Gastrocnemius medialis (tissue), 4 donors: ENCODE measurements around the gene SYCP2.

ENCODE experiments used
- POLR2A ChIP-seq, 2 donors: fragments of 450-650 bp; IDR thresholded peaks; one replicate each; pipeline ENCODE4 v1.6.1; 2017; ENCODE audit warnings: antibody characterized with exemption in 2 of 2, mild to moderate bottlenecking in 2 of 2, moderate library complexity in 2 of 2
- TF ChIP-seq, protein P1 (sequence below), 5 experiments: fragments of 450-650 bp in 3 of 5; fragments of 200-600 bp in 2 of 5; sonication (generic) in 2 of 5; IDR thresholded peaks in 4 of 5; conservative IDR thresholded peaks in 1 of 5; 1 replicate in 4 of 5; 2 replicates in 1 of 5; pipeline ENCODE4 v1.5.1; 2016 to 2019; ENCODE audit warnings: antibody characterized with exemption in 5 of 5, mild to moderate bottlenecking in 3 of 5, moderate library complexity in 3 of 5

DNA sequence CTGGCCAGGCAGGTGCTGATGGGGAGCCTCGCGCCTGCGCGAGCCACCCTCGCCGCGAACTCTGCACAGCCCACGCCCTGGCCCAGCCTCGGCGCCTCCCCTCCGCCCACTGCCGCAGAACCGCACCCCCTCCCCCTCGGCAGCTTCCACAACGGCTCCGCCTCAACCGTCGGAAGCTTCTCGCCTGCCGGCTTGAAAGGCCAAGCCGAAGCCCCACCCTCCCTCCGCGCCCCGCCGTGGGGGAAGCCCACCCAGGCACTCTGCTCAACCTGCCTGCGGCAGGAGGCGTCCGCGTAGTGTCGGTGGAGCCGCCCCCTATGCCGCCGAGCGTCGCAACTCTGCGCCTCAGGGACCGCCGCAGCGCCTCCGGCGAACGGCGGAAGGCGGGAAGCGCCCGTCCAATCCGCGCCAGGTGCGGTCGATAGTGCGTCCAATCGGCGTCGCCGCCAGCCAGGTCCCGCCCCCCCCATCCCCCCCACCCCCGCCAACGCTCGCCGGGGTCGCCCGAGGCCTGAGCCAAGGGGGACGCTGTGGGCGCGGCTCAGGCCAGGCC, at the start of gene SYCP2:
- TF ChIP-seq, protein P1, sequence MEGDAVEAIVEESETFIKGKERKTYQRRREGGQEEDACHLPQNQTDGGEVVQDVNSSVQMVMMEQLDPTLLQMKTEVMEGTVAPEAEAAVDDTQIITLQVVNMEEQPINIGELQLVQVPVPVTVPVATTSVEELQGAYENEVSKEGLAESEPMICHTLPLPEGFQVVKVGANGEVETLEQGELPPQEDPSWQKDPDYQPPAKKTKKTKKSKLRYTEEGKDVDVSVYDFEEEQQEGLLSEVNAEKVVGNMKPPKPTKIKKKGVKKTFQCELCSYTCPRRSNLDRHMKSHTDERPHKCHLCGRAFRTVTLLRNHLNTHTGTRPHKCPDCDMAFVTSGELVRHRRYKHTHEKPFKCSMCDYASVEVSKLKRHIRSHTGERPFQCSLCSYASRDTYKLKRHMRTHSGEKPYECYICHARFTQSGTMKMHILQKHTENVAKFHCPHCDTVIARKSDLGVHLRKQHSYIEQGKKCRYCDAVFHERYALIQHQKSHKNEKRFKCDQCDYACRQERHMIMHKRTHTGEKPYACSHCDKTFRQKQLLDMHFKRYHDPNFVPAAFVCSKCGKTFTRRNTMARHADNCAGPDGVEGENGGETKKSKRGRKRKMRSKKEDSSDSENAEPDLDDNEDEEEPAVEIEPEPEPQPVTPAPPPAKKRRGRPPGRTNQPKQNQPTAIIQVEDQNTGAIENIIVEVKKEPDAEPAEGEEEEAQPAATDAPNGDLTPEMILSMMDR (IDR thresholded peaks at IDR 0.05 in 4 of 5, conservative IDR thresholded peaks at IDR 0.05 in 1 of 5) = no peak
- TF ChIP-seq POLR2A (IDR thresholded peaks at IDR 0.05) = no peak
